Esophagus squamous epithelium (tissue), 5 donors: ENCODE data around the gene OR1F1. TPM values are rescaled to one million over a fixed set of nuclear protein-coding genes. Genes with fewer than 3 reads are reported as not detected.

Experiments used
- DNase-seq: peaks from one replicate; lab custom pipeline; 2025; lab: John Stamatoyannopoulos, UW
- H3K27ac ChIP-seq, 4 donors: fragments of 200-600 bp; sonication (generic); one replicate each; pipeline ENCODE4 v1.5.1; 2016 to 2019; ENCODE audit warnings: mild to moderate bottlenecking in 1 of 4
- H3K27me3 ChIP-seq, 4 donors: fragments of 200-600 bp; sonication (generic); 1 replicate in 3 of 4; 2 replicates in 1 of 4; pipeline versions ENCODE4 v1.5.1 to v1.6.0; 2017 to 2021; ENCODE audit warnings: antibody characterized with exemption in 1 of 4
- H3K36me3 ChIP-seq, 3 donors: fragments of 200-600 bp; sonication (generic); one replicate each; pipeline ENCODE4 v1.5.1; 2016 to 2019
- H3K4me1 ChIP-seq, 3 donors: fragments of 200-600 bp; sonication (generic); one replicate each; pipeline ENCODE4 v1.5.1; 2017 to 2019
- H3K4me3 ChIP-seq, 4 donors: fragments of 200-600 bp; sonication (generic); 1 replicate in 3 of 4; 2 replicates in 1 of 4; pipeline ENCODE4 v1.5.1; 2016 to 2019; ENCODE audit warnings: mild to moderate bottlenecking in 2 of 4, moderate library complexity in 1 of 4
- H3K9me3 ChIP-seq, 3 donors: fragments of 200-600 bp; sonication (generic); one replicate each; pipeline ENCODE4 v1.5.1; 2016 to 2019
- CTCF ChIP-seq, 6 experiments: fragments of 450-650 bp in 4 of 6; fragments of 200-600 bp in 2 of 6; sonication (generic) in 2 of 6; IDR thresholded peaks; one replicate each; pipeline ENCODE4 v1.5.1; 2016 to 2019; ENCODE audit warnings: antibody characterized with exemption in 6 of 6, mild to moderate bottlenecking in 4 of 6, moderate library complexity in 4 of 6
- POLR2A ChIP-seq, 4 donors: fragments of 450-650 bp; IDR thresholded peaks; one replicate each; pipeline ENCODE4 v1.6.1; 2017; ENCODE audit warnings: antibody characterized with exemption in 4 of 4, mild to moderate bottlenecking in 4 of 4, moderate library complexity in 3 of 4
- WGBS, 2 donors: methylation state at CpG; one replicate each; pipeline ENCODE4 v1.1.5; 2018; 5-methylcytosine and 5-hydroxymethylcytosine counted together
- intact Hi-C: fragments of 100-400 bp; cut with DNase I; formaldehyde crosslinking; loops from one replicate; pipeline ENCODE4 v1.15.0; 2022
- total RNA-seq, 4 donors: library from RNA; depleted of rRNA; stranded (reverse); fragments of >200 nt; gene quantifications; one replicate each; pipeline ENCODE4 v1.1.0, GENCODE V29; 2016
- donor health status: DM: yes; HTN: yes; CAD: no.

Gene OR1F1
- total RNA-seq, 4 donors from 2014 or later: not detected

- intact Hi-C loops: no loop called here
- peak; percentile 80 for DNase-seq
- Histone ChIP-seq H3K4me1 (peaks cover 7 to 20% (median 8%) of the 10 kb centered on the region in 3 donors), H3K36me3 (peaks cover 4 to 36% (median 22%) of the 10 kb centered on the region in 3 donors), H3K4me3 (peak within 1 kb of the TSS; percentile 63 to 93 (median 87)), H3K27ac (peak within 1 kb of the TSS; percentile 86 to 98 (median 97)), H3K27me3 (no peaks in the 10 kb centered on the region), H3K9me3 (peaks cover 0 to 10% (median 0%) of the 10 kb centered on the region in 3 donors)
- 0% methylated on average over 12 of the region's 59 CpGs; no CpG with 5 or more reads in 1 of the 2 donors for WGBS, 2 donors
- TF ChIP-seq CTCF (IDR thresholded peaks at IDR 0.05): peak in 3 of 6 experiments; percentile 6 to 21 (median 12)
- peak in 2 of 4 donors; percentile 54 to 68 for TF ChIP-seq POLR2A (IDR thresholded peaks at IDR 0.05)
Measured at GRCh38 chr16:3234857-3235561, 47.0 kb downstream of the OR1F1 start, which contains the start of gene ZNF200. ZNF200 (minus strand) TSS chr16:3235158; CDS start chr16:3233755, 1,403 bp downstream.

GRCh38 chr16:3235856-3236669 lies 48.1 kb downstream of the OR1F1 start:
- Histone ChIP-seq H3K4me3 (no peak overlapping the region), H3K4me1 (peaks cover 7 to 20% (median 8%) of the 10 kb centered on the region in 3 donors), H3K36me3 (peaks cover under 1 to 25% (median 17%) of the 10 kb centered on the region in 3 donors), H3K27me3 (no peaks in the 10 kb centered on the region), H3K27ac (no peak overlapping the region), H3K9me3 (peaks cover 0 to 6% (median 0%) of the 10 kb centered on the region in 3 donors)
- TF ChIP-seq POLR2A (IDR thresholded peaks at IDR 0.05) (no peak), CTCF (IDR thresholded peaks at IDR 0.05) (no peak)
- intact Hi-C loops: no loop called here
- DNase-seq: no peak
- 83 to 89% methylated on average over 22 to 23 of the region's 29 CpGs for WGBS, 2 donors

- Histone ChIP-seq H3K4me3 (no peak overlapping the region), H3K27me3 (peaks cover 0 to 18% (median 0%) of the 10 kb centered on the region in 4 donors), H3K9me3 (no peaks in the 10 kb centered on the region), H3K27ac (no peak overlapping the region), H3K36me3 (no peaks in the 10 kb centered on the region), H3K4me1 (no peaks in the 10 kb centered on the region)
- 66 to 73% methylated on average over 4 to 5 of the region's 5 CpGs for WGBS, 2 donors
- TF ChIP-seq POLR2A (IDR thresholded peaks at IDR 0.05): no peak
- no peak for TF ChIP-seq CTCF (IDR thresholded peaks at IDR 0.05)
- intact Hi-C loops: no loop called here
- DNase-seq: no peak
Measured at GRCh38 chr16:3241761-3242160, 53.8 kb downstream of the OR1F1 start.

- TF ChIP-seq POLR2A (IDR thresholded peaks at IDR 0.05) (no peak), CTCF (IDR thresholded peaks at IDR 0.05) (no peak)
- Histone ChIP-seq H3K27me3 (peaks cover 0 to 18% (median 0%) of the 10 kb centered on the region in 4 donors), H3K4me3 (no peak overlapping the region), H3K4me1 (no peaks in the 10 kb centered on the region), H3K27ac (no peak overlapping the region), H3K36me3 (no peaks in the 10 kb centered on the region), H3K9me3 (no peaks in the 10 kb centered on the region)
- WGBS, 2 donors: 59 to 68% methylated on average over 11 of the region's 11 CpGs
- DNase-seq: no peak
- intact Hi-C loops: no loop called here
Measured at GRCh38 chr16:3242709-3243108, 54.7 kb downstream of the OR1F1 start.
